ENCODE data around the gene FXYD5.

DNA sequence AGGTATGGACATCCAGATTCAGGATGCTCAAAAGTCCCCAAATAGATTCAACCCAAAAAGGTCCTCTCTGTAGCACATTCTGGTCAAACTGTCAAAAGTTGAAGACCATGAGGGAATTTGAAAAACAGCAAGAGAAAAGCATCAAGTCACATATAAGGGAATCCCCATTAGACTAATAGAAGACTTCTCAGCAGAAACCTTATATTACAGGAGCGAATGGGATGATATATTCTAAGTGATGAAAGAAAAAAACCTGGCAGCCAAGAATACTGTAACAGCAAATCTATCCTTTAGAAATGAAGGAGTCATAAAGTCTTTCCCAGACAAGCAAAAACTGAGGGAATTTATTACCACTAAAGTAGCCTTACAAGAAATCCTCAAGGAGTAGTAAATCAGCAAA lies 29.7 kb downstream of the FXYD5 start:
- no peak for TF ChIP-seq EZH2 (optimal IDR thresholded peaks at IDR 0.05; ENCODE audit: low read depth, low read length)
- TF ChIP-seq, protein P1, sequence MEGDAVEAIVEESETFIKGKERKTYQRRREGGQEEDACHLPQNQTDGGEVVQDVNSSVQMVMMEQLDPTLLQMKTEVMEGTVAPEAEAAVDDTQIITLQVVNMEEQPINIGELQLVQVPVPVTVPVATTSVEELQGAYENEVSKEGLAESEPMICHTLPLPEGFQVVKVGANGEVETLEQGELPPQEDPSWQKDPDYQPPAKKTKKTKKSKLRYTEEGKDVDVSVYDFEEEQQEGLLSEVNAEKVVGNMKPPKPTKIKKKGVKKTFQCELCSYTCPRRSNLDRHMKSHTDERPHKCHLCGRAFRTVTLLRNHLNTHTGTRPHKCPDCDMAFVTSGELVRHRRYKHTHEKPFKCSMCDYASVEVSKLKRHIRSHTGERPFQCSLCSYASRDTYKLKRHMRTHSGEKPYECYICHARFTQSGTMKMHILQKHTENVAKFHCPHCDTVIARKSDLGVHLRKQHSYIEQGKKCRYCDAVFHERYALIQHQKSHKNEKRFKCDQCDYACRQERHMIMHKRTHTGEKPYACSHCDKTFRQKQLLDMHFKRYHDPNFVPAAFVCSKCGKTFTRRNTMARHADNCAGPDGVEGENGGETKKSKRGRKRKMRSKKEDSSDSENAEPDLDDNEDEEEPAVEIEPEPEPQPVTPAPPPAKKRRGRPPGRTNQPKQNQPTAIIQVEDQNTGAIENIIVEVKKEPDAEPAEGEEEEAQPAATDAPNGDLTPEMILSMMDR (IDR thresholded peaks at IDR 0.05; ENCODE audit: low read length), result no peak
- TF ChIP-seq EZH2phosphoT487 (IDR thresholded peaks at IDR 0.05; ENCODE audit: low read length), result no peak

Data from MM.1S (cell line).